ENCODE data around the gene TRAPPC12.

Gene TRAPPC12

DNA sequence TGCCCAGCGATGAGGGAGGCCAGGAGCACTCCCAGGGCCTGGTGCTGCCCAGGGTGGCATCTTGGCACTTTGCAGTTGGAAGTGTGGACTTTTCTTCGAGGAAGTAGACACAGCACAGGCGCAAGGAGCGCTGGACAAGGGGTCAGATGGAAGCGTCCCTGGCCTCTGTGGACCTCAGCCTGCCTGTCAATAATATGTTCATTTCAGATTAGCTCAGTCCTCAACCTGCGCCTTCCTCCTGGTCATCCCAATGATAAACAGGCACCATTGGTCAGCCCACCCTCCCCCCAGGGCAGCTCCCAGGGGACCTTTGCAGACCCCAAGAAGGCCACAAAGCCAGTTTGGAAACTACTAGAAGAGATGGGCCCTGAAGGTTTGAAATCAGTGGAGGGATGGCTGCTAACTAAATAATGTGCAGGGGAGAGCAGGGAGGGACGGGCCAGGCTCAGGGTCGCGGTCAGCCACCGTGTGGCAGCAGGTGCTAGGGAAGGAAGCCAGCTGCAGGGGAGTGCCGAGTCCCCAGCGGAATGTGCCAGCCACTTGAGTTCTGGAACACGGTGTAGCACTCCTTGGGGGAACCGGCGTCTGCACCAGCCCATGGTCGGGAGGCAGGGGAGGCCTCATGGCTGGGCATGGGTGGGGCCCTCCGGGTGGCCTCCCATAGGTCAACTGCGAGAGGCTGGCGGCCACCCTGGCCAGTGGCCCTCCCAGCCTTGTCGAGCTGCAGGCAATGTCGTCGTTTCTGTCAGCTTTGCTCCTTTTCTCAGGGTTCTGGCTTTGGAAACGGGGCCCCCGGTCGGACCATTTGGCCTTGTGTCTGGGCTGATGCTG, 79.9 kb downstream of the TRAPPC12 start:
- Mint-ChIP-seq H3K4me1 (peaks cover 21% of the 10 kb centered on the region), H3K27me3 (no peaks in the 10 kb centered on the region), H3K9me3 (no peaks in the 10 kb centered on the region), H3K36me3 (peaks cover 44% of the 10 kb centered on the region), H3K4me3 (no peak overlapping the region), H3K27ac (no peak overlapping the region)
- no peak for ATAC-seq

DNA sequence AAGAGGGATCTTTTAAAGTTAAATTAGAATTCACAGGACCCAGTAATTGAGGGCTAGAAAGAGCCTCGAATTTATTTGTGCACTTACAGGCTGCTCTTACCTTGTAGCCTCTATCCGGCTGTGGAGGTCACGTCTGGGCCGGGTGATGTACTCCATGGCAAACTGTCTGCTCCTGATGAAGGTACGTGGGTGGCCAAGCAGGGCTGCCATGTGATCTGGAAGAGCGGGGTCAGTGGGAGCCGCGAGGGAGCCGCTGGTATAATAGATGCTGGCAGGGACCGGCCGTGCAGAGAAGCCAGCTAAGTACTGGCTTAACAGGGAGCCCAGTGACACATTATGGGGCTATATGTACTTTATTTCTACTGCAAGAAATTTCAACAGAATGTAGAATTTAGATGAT, 80.7 kb downstream of the TRAPPC12 start:
- no peak overlapping the region for H3K27ac Mint-ChIP-seq
- H3K4me3 Mint-ChIP-seq: no peak overlapping the region

DNA sequence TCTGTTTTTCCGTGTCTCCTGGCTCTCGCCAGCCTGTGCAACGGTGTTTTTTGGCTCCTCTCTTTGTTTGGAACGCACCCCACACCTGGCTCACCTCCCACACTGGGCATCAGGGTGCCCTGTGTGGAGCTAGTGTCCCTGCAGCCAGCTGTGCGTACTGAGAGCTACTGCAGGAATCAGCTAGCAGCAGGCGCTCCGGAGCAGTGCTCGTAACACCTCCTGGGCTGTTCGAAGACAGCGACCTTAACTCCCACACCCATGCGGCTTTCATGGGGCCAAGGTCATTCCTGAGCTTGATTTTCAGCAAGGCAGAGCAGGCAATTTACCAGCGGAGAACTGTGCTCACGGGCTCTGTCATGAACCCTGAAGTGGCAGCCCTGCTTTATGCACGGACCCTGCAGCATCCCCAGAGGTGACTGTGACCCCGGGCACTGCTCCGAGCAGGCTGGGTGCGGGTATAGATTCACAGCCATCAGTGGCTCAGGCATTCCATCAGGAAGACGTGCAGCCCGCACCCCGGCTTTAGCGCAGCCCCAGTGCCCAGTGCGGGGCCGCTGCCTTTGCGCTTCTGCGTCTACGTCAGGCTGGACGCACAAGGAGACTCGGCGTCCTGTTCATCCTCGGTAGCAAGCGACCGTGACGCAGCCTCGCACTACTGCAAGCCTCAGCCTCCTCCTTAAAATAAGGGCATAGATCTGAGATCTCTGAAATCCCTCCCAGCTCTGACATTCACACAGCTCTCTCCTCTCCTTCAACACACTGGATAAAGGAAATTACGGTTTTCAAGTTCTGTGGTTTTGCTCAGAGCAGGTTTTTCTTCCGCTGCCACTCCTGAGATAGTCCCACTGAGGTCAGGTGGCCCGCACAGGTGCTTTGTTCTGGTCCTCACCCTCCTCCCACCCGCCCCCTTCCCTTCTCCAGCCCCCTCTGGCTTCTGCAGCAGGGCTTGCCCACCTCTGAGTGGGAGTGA, 81.6 kb downstream of the TRAPPC12 start:
- no peak overlapping the region for H3K4me3 Mint-ChIP-seq
- peaks cover 42% of the 10 kb centered on the region for H3K36me3 Mint-ChIP-seq
- H3K27me3 Mint-ChIP-seq: no peaks in the 10 kb centered on the region
- no peaks in the 10 kb centered on the region for H3K9me3 Mint-ChIP-seq
- peak overlapping the region; percentile 93 for H3K27ac Mint-ChIP-seq
- peaks cover 21% of the 10 kb centered on the region for H3K4me1 Mint-ChIP-seq
- ATAC-seq: no peak

More for the DNA sequence above, 80.7 kb downstream of the TRAPPC12 start:
- peaks cover 21% of the 10 kb centered on the region for H3K4me1 Mint-ChIP-seq
- ATAC-seq: no peak
- H3K36me3 Mint-ChIP-seq: peaks cover 47% of the 10 kb centered on the region
- H3K27me3 Mint-ChIP-seq: no peaks in the 10 kb centered on the region
- no peaks in the 10 kb centered on the region for H3K9me3 Mint-ChIP-seq

DNA sequence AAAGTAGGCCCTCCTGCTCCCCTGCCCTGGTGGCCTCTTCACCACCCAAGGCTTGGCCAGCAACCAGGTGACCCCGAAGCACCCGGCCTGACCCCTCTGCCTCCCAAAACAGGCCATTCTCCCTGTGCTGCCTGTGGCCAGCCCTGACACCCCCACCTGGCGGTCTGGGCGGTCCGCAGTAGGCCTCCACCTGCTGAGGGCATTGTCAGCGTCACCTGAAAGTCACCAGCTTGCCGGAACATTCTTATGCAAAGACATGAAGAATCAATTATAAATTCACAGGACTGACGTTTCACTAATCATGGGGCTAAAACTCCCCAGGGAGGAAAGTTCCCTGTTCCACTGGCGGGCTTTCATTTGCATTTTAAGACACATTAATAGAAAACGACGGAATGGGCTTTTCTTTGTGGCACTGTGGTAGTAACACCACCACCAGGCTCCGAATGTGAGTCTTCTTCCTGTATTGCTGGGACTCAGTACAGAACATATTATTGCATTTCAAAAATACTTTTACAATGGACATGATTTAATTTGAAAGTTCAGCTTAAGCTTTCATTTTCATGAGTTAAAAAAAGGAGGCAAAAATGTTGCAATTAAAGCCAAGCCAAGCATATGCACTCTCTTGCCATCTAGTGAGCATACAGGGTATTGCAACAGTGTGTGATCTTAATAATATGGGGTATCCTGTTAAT, 82.5 kb downstream of the TRAPPC12 start:
- Mint-ChIP-seq H3K4me3 (peak overlapping the region; percentile 59), H3K27me3 (no peaks in the 10 kb centered on the region), H3K9me3 (no peaks in the 10 kb centered on the region), H3K36me3 (peaks cover 37% of the 10 kb centered on the region), H3K4me1 (peaks cover 21% of the 10 kb centered on the region), H3K27ac (peak overlapping the region; percentile 93)
- peak; percentile 68 for ATAC-seq

DNA sequence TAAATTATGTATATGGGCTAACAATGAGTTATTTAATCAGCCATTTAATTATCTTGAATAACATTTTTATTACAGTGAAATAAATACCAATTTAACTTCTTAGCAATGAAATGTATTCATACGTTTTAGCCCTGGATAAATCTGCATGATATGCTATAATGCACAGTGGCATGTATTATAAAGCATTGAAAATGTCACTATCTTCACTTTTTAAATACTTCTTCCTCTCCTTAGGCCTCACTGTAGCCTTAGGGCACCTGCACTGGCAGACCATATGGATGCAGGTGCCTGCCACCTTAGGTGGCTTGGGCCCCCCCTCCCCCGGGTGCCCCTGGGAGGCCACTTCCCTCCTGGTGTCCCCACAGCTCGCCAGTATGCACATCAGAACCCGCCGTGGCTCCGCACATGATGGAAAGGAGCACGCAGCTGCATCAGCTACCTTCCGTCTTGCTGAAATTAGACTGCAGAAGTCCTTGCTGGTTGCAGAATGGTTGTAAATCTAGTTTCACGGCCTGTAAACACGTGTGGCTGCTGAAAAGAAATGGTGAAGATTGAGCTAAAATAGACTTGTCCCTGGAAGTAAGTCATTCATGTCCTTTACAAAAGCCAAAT, 83.1 kb downstream of the TRAPPC12 start:
- Mint-ChIP-seq H3K9me3 (no peaks in the 10 kb centered on the region), H3K27ac (peak overlapping the region; percentile 93), H3K36me3 (peaks cover 41% of the 10 kb centered on the region), H3K4me1 (peaks cover 21% of the 10 kb centered on the region), H3K4me3 (no peak overlapping the region), H3K27me3 (no peaks in the 10 kb centered on the region)
- ATAC-seq: no peak

DNA sequence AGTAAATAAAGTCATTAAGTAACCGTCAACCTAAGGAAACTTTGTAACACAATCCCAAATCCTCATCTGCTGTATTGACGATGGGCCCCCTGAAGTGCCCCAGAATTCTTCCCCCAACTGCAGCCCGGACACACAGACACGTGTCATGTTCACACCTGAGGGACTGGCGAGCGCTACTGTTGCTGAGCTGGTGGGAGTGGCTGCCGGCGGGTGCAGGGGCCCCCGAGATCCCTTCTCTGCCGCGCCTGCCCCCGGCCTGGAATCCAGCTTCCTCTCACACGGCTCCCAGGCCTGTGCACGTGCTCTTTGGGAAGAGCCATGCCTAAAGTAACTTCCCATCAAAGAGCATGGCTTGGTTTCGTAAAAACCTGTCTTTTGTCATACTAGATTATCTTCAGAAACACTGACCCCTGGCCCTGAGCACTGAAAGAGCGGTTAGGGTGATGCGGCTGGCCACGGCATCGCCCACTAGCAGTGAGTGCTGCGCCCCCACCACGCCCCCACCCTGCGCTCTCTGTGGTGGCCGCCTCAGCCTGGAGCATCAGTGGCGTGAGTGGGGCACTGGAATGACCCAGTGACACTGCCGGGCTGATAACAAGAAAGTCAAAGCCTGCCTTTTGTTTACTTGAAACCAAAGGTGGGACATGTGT, 83.8 kb downstream of the TRAPPC12 start:
- H3K4me1 Mint-ChIP-seq: peaks cover 21% of the 10 kb centered on the region
- no peak for ATAC-seq
- H3K36me3 Mint-ChIP-seq: peaks cover 45% of the 10 kb centered on the region
- H3K27me3 Mint-ChIP-seq: no peaks in the 10 kb centered on the region
- no peaks in the 10 kb centered on the region for H3K9me3 Mint-ChIP-seq
- H3K27ac Mint-ChIP-seq: peak overlapping the region; percentile 93
- H3K4me3 Mint-ChIP-seq: no peak overlapping the region

DNA sequence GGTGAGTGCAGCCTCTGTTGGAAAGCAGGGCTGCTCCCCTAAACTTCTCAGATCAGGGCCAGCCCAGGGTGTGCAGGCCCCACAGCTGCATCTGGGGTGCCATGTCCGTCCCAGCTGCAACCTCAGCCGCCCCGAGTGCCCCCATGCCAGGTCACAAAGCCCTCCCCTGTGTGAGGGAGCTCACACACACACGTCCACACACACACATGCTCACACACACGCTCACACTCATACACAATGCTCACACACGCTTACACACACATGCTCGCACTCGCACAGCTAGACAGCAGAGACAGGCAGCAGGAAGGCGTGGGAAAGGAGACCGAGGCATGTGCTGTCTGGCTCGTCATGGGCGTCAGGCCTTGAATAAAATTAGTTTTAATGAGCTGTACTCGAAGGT, 84.5 kb downstream of the TRAPPC12 start:
- no peaks in the 10 kb centered on the region for H3K27me3 Mint-ChIP-seq
- H3K4me1 Mint-ChIP-seq: peaks cover 21% of the 10 kb centered on the region
- H3K4me3 Mint-ChIP-seq: no peak overlapping the region
- no peak for ATAC-seq
- H3K9me3 Mint-ChIP-seq: no peaks in the 10 kb centered on the region
- H3K36me3 Mint-ChIP-seq: peaks cover 48% of the 10 kb centered on the region
- H3K27ac Mint-ChIP-seq: no peak overlapping the region

DNA sequence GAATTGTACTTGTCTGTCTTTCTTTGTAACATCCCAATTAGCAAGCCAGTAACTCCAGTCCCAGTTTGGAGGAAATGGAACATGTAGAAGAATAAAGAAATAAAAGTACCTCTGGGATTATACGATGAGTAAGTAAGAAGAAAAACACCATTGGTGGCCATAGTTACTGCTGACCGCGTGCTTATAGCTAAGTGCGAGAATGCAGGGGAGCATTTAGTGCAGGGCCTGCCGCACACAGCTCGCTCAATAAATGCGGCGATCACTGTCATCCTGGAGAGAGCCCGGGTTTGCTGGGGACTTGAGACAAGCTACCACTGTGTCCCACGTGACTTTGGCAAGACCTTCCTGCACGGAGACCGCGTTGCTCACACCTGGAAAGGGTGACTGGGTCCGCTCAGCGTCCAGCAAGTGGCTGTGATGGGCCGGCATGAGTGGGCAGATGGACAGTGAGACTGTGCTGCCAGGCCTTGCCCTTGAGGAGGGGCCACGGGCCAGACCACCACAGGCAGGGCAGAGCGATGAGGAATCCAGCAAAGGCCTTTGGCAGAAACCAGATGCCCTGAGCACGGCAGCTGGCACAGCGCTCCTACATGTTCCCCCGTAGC, 85.0 kb downstream of the TRAPPC12 start:
- no peak for ATAC-seq
- Mint-ChIP-seq H3K27me3 (no peaks in the 10 kb centered on the region), H3K27ac (no peak overlapping the region), H3K36me3 (peaks cover 48% of the 10 kb centered on the region), H3K4me3 (no peak overlapping the region), H3K9me3 (no peaks in the 10 kb centered on the region), H3K4me1 (peaks cover 21% of the 10 kb centered on the region)

DNA sequence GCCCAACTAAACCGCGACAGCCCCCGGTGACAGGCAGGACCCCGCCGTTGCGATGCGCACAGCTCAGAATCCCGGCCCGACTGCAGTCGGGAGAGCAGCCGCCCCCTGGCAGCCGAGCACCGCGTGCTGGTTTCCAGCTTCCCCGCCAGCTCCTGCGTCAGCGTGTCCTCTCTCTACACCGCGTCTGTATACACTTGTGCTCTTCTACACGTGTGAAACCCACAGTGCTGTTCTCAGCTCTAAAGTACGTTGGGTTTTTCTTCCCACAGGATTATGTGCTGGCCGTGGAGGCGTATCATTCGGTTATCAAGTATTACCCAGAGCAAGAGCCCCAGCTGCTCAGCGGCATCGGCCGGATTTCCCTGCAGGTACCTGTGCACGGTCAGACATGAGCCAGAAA, 85.8 kb downstream of the TRAPPC12 start:
- Mint-ChIP-seq H3K27ac (no peak overlapping the region), H3K4me1 (peaks cover 21% of the 10 kb centered on the region), H3K27me3 (no peaks in the 10 kb centered on the region), H3K36me3 (peaks cover 57% of the 10 kb centered on the region), H3K4me3 (no peak overlapping the region), H3K9me3 (no peaks in the 10 kb centered on the region)
- no peak for ATAC-seq

DNA sequence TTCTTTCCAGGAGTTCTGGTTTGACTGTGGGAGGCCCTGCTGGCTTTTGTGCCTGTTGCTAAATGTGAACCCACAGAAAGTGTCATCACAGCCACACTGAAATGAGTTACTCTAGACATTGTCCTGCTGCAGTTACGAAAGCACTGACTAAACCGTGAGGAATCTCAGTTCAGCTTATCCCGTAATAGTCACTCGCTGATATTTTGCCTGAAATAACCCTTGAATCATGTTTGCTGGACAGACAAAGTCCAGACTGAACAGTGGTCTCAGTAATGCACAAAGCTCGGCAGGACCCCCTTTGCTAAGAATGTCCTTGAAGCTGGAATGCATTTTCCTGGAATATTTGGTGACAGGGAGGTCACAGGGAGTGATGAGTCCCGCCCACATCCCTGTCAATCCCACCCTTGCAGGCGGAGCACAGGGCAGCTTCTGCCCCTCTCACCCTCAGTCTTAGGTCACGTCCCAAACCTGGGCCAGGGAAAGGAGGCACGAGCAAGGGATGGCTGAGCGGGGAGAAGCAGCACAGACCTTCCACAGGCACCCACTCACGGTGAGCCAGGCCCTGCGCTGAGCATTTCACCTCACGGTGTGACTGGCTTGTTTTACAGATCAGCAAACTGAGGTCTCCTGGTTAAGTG, 86.5 kb downstream of the TRAPPC12 start:
- no peaks in the 10 kb centered on the region for H3K9me3 Mint-ChIP-seq
- ATAC-seq: no peak
- H3K27ac Mint-ChIP-seq: no peak overlapping the region
- no peaks in the 10 kb centered on the region for H3K27me3 Mint-ChIP-seq
- no peak overlapping the region for H3K4me3 Mint-ChIP-seq
- H3K4me1 Mint-ChIP-seq: peaks cover 19% of the 10 kb centered on the region
- H3K36me3 Mint-ChIP-seq: peaks cover 62% of the 10 kb centered on the region

DNA sequence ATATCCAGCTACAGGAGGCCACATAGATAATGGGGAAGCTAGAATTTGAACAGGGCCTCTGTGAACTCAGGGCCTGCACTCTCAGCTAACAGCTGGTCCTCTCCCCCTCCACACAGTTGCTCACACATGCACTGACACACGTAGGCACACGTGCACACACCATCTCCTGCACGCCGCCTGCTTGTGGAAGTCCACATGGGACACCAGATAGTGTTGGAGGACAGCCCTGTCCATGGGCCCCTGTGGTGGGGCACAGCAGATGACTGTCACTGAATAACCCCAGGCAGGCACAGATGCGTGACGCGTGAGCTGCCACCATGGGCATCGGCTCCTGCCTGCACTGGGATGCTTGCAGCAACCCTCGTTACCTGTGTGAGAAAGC, 87.0 kb downstream of the TRAPPC12 start:
- peaks cover 62% of the 10 kb centered on the region for H3K36me3 Mint-ChIP-seq

DNA sequence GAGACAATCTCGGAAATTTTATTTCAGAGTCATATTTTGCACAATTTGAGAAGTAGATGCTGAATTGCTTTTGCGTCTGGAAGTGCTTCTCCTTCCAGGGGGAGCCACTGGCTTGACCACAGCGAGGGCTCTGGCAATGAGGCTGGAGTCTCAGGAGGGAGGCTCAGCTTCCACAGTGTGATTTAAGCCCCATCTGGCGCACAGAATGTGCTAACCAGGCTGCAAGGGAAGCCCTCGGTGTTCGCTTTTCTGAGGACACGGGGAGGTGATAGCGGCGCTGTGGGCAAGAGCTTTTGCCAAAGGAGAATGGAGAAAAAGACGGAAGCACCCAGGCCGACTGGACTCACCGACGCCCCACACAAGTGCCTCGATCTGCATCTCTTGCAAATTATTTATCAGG, 87.5 kb downstream of the TRAPPC12 start:
- no peak overlapping the region for H3K27ac Mint-ChIP-seq
- H3K4me1 Mint-ChIP-seq: peaks cover 9% of the 10 kb centered on the region
- H3K4me3 Mint-ChIP-seq: no peak overlapping the region
- no peak for ATAC-seq
- H3K9me3 Mint-ChIP-seq: no peaks in the 10 kb centered on the region
- H3K27me3 Mint-ChIP-seq: no peaks in the 10 kb centered on the region
- peaks cover 62% of the 10 kb centered on the region for H3K36me3 Mint-ChIP-seq

More for the DNA sequence above, 87.0 kb downstream of the TRAPPC12 start:
- Mint-ChIP-seq H3K4me3 (no peak overlapping the region), H3K9me3 (no peaks in the 10 kb centered on the region), H3K27me3 (no peaks in the 10 kb centered on the region), H3K4me1 (peaks cover 14% of the 10 kb centered on the region), H3K27ac (no peak overlapping the region)
- ATAC-seq: no peak

DNA sequence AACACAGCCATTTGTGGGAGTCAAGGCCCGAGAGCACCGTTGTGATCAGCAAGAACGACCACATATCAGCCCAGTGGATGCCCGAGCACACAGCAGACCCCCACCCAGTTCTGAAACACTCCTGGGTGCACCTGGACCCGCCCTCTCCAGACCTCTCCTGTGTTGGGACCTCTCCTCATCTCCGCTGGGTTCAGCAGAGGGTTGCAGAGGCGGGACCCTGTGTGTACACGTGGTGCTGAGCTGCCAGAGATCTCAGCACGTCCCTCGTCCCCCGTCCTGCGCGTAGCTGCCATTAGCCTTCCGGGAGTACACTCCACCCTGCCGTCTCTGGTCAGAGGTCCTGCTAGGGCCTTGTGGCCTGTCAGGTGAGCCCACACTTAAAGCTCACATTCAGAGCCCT, 88.2 kb downstream of the TRAPPC12 start:
- H3K9me3 Mint-ChIP-seq: no peaks in the 10 kb centered on the region
- peaks cover 3% of the 10 kb centered on the region for H3K4me1 Mint-ChIP-seq
- no peak for ATAC-seq
- H3K36me3 Mint-ChIP-seq: peaks cover 68% of the 10 kb centered on the region
- no peak overlapping the region for H3K4me3 Mint-ChIP-seq
- no peak overlapping the region for H3K27ac Mint-ChIP-seq
- H3K27me3 Mint-ChIP-seq: no peaks in the 10 kb centered on the region

Measured in stimulated activated memory B cell treated with anti-CD40 and anti-IgM and Interleukin-4, amounts not matched to agents 10 μg/mL and 1 μg/mL and 100 μg/mL, for 72 hours (primary cell).